T1000 (cell line): ENCODE measurements around the gene CYTH4.
"Not testable (repeated sequence)": the region's sequence is repeated elsewhere in the genome, so short reads cannot be mapped to it uniquely, and the experiment has no call there.

Experiments used
- DNase-seq: peaks from one replicate; lab custom pipeline; 2025; ENCODE audit warnings: mixed read lengths; lab: John Stamatoyannopoulos, UW

CYTH4 gene

DNA sequence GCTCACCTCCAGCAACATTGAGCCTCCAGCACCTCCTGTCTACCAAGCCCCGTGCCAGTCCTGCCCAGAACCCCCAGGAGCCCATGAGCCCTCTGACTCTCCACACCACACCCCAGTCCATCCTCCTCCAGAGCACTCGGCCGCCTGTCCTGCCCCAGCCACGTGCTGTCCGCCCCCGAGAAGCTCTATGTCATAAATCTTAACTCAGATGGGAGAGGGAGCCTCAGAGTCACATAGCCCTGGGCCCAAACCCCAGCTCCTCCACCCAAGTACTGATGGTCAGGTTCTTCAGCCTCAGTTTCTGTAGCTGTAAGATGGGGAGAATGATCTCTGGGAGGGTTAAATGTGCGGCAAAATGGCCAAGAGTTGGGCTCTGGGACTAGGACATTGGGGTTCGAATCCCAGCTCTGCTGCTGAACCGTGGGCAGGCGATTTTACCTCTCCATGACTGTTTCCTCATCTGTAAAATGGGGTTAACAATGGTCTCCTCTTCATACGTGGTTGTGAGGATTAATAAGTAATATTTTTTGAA lies 27.8 kb downstream of the CYTH4 start:
- DNase-seq = no peak

DNA sequence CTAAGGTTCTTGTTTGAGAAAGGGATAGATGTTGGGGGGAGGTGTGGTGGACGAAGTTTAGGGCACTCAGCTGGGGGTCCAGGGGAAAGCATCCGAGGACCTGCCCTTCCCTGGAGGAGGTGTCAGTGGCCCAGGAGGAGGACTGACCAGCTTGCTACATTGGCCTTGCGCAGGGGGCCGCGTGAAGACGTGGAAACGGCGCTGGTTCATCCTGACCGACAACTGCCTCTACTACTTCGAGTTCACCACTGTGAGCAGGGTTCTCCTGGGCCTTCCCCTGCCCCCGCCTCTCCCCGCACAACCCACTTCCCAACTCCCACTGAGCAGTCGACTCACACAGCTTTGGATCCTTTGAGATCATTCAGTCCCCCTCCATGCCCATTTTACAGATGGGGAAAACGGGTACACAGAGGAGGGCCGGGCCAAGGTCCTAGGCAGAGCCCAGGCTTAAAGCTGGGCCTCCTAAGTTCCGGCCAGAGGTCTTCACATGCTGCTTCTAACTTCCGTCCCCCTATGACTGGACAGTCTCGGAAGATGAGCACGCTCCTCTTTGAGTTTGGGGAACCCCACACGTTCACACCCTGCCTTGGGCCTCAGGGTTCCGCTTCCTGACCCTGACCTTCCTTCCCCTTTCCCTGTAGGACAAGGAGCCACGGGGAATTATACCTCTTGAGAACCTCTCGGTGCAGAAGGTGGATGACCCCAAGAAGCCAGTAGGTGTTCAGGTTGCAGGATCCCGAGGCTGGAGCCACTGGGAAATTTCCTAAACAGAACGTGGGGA lies 28.7 kb downstream of the CYTH4 start:
- DNase-seq = no peak

GRCh38 chr22:37311761-37312312 lies 29.5 kb downstream of the CYTH4 start:
- DNase-seq = no peak

DNA sequence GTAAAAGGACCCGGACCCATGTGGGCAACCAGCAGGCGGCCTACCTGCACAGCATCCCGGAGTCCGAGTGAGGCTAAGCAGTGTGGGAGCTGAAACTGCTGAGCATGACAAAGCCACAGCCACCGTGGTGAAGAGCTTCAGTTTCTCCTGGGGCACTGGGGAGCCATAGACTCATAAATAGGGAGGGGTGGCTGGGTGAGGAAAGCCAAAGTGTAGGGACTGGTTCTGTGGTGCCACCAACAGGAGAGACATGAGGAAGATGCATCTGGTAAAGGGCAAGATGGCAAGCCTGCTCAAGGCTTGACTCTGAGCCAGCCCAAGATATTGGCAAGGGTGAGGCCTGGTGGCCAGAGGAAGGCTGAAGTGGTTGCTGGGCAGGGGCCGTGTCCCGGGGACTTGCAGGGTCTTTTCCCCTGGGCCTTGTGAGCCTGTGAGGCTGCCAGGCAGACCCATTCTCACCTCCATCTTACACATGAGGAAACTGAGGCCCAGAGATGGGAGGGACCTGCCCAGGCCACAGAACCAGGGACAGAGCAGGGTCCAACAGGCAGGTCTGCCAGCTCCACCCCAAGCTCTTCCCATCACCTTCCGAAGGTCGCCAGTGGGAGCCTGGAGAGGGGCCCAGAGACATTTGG lies 30.4 kb downstream of the CYTH4 start:
- no peak for DNase-seq

DNA sequence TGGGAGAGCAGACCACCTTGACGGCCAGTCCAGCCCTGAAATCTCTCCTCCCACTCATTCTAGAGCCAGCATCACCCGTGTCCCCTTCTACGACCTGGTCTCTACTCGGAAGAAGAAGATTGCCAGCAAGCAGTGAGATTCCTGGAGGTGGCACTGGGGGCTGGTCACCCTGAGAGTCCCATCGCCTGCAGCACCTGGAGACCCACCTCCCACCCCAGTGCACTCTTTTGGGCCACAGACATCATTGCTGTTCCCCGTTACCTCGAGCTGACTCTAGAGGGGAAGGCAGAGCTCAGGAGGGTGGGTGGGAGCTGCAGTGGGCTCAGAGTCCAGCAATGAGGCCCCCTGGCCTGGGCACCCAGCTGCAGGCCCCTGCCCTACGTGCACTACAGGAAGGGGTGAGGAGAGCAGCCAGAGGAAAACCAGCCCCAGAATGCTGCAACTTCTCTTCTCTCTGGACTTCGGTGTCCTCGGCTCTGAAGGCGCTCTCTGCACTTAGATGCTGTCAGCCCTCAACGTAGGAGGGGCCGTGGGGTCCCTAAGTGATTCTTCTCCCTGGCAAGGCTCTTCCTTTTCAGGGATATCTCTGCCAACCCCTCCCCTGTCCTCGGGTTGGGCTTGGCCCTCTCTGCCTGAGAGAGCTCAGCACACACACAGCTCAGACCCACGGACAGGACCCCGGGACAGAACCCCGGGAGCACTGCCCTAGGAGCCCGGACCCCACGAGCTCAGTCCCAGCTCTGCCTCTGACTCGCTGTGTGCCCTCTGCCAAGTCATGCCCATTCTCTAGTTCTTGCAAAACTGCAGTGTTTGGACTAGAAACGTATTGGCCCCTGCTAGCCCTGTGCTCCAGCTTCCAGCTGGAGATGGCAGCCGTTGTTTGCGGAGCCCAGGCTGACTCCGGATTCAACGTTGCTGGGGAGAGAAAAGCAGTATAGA lies 31.3 kb downstream of the CYTH4 start:
- no peak for DNase-seq

- DNase-seq = peak; percentile 24
These were observed 32.2 kb downstream of the CYTH4 start for GRCh38 chr22:37314315-37315074.

- DNase-seq = no peak
These were observed 34.1 kb downstream of the CYTH4 start for GRCh38 chr22:37316405-37316804.

GRCh38 chr22:37316875-37317371 lies 34.6 kb downstream of the CYTH4 start:
- DNase-seq = peak; percentile 68

- DNase-seq = no peak
These were observed 35.4 kb downstream of the CYTH4 start for GRCh38 chr22:37317698-37318210.

DNA sequence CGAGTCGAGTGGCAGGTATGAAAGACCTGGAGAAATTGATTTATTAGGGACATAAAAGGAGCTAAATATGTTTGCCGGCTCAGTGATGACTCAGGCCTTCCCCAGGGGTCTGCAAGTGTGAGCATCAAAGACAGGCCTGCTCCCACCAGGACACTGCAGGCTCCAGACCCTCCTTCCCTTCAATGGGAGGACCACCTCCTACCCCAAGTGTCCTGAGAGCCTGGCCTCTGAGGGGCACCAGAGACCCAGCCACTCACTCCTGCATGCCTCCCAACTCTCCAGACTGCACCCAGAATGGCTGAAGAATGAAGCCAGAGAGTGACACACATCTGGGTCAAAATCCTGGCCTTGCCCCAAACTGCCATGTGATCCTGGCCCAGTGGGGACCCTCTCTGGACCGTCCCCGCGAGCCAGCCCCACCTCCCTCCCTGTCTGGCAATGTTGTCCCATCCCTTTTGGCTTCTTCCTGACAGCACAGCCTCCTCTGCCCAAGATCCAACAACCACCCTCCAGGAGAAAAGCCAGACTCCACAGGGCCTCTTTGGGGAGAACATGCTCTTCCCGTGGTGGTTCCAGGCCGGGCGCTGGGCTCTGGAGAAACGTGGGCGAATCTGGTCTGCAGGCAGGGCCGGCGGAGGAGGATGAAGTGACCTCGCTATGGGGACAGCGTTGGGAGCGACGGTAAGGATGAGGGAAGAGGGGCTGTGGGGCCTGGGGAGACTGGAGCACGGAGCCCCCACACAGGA lies 36.2 kb downstream of the CYTH4 start:
- no peak for DNase-seq

DNA sequence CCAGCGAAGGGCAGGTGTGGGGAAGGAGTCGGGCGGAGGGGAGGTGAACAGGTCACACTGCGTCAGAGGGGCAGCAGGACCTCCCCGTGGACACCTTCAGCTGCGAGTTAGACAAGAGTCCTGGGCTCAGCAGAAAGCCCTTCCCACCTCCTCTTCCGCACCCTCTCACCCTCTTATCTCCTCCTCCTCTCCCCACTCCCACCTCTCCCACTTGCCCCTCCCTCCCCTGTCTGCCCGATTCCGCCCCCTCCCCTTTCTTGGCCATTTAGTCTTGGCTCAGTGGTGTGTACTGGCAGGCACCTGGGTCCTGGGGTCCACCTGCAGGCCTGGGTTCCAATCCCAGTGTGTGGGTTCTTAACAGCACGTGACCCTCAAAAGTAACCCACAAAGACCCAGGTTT lies 37.2 kb downstream of the CYTH4 start:
- no peak for DNase-seq

GRCh38 chr22:37320726-37321677 lies 38.7 kb downstream of the CYTH4 start:
- DNase-seq = no peak

DNA sequence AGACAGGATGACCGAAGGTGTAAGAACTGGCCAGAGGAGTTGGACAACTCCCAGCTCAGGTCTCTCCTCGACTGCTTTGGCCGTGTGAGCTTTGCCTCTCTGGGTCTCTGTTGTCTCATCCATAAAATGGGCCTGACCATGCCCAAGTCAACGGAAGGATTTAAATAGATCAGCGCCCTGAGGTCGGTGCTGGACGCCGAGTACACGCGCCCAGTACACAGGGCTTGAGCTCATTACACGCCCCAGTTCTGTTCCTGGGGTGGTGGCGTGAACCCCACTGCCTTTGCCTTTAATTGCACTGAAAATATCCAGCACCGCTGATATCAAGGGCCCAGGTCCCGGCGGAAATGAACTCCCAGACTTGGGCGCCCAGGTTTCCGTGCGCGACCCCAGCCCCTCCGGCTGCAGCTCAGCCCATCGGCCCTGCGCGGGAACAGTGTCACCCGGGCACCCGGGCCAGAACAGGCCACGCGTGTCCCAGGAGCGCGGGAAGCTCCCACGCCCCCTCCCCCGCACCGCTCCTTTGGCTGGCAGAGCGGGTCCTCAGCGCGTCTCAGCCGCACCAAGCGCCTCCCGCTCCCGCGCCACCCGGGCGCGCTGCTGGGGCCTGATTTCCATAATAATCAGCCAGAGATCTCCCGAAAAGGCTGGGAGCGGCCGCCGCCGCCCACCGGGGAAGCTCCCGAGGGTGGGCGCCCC lies 42.2 kb downstream of the CYTH4 start:
- no peak for DNase-seq

DNA sequence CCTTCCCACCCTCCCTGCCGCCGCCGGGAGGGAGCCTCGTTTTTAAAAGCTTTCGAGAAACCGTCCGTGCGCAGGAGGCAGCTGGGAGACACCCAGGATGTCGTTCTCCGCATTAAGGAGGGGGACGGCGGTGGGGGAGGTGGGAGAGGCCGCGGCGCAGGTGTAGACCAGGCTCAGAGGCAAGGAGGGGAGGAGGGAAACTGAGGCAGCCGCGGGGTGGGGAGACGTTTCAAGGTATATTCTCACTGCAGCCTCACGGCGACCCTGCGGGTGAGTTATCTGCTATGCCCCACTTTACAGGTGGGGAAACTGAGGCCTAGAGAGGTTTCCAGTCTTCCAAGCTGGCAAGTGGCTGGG lies 42.7 kb downstream of the CYTH4 start:
- DNase-seq = no peak

- DNase-seq = no peak
These were observed 44.4 kb downstream of the CYTH4 start for GRCh38 chr22:37326726-37327125.

DNA sequence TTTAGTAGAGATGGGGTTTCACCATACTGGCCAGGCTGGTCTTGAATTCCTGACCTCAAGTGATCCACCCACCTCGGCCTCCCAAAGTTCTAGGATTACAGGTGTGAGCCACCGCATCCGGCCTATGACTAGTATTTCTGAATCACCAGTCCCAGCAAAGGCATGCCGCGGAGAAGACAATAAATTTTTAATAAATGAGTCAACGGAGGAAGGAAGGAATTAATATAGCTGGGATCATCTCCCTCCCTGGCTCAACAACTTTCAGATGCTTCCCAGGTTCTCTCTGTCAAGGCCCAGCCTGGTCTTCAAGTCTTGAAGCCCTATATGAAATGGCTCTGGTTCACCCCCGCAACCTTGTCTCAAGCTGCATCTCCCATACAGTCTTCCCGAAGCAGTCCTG lies 45.7 kb downstream of the CYTH4 start:
- DNase-seq = peak; percentile 58

- not testable (repeated sequence) for DNase-seq
These were observed 46.4 kb downstream of the CYTH4 start for GRCh38 chr22:37328538-37329237.
